ENCODE measurements around the gene JOSD2.

- TF ChIP-seq PCBP2 (IDR thresholded peaks at IDR 0.05; ENCODE audit: low read depth, low read length, poor library complexity, severe bottlenecking) = no peak
- TF ChIP-seq KLF16 (IDR thresholded peaks at IDR 0.05) = no peak
- no peak for TF ChIP-seq BHLHE40 (IDR thresholded peaks at IDR 0.05; ENCODE audit: low read length)
- TF ChIP-seq CTCF (IDR thresholded peaks at IDR 0.05 in 2 of 3, conservative IDR thresholded peaks at IDR 0.05 in 1 of 3; ENCODE audit: insufficient read depth in 2 of 3, low read depth in 1 of 3, low read length in 3 of 3) = no peak
- TF ChIP-seq CEBPG (CRISPR knock-in tag; IDR thresholded peaks at IDR 0.05) = no peak
- no peak for TF ChIP-seq CEBPG (tag; conservative IDR thresholded peaks at IDR 0.05 in 1 of 2, IDR thresholded peaks at IDR 0.05 in 1 of 2)
- TF ChIP-seq E2F1 (CRISPR knock-in tag; IDR thresholded peaks at IDR 0.05) = no peak
- no peak for TF ChIP-seq ZNF277 (CRISPR knock-in tag; IDR thresholded peaks at IDR 0.05; ENCODE audit: borderline replicate concordance)
- no peak for TF ChIP-seq CREB1 (IDR thresholded peaks at IDR 0.05)
- no peak for TF ChIP-seq CREB1 (CRISPR knock-in tag; IDR thresholded peaks at IDR 0.05)
- no peak for TF ChIP-seq CBFB (CRISPR knock-in tag; IDR thresholded peaks at IDR 0.05)
- no peak for TF ChIP-seq ZNF512 (tag; IDR thresholded peaks at IDR 0.05)
- no peak for TF ChIP-seq POLR2A (conservative IDR thresholded peaks at IDR 0.05)
Observed at GRCh38 chr19:50479761-50480251, 31.2 kb downstream of the JOSD2 start.
